Measurements from ENCODE around the gene MYL4.
"Not testable (repeated sequence)": the region's sequence is repeated elsewhere in the genome, so short reads cannot be mapped to it uniquely, and the experiment has no call there.

The MYL4 gene

GRCh38 chr17:47221154-47221553 is 12.0 kb downstream of the MYL4 start:
- TF ChIP-seq CTCF (IDR thresholded peaks at IDR 0.05; ENCODE audit: low read length, missing control alignments), result no peak
- no peak for DNase-seq (ENCODE audit: low read depth)
- H3K4me3 ChIP-seq (replicated peaks; ENCODE audit: low read depth, low read length), result no peak overlapping the region

- TF ChIP-seq CTCF (IDR thresholded peaks at IDR 0.05; ENCODE audit: low read length, missing control alignments), result no peak
- DNase-seq (ENCODE audit: low read depth), result no peak
- H3K4me3 ChIP-seq (replicated peaks; ENCODE audit: low read depth, low read length), result no peak overlapping the region
These were observed 12.9 kb downstream of the MYL4 start for GRCh38 chr17:47222047-47222446.

DNA sequence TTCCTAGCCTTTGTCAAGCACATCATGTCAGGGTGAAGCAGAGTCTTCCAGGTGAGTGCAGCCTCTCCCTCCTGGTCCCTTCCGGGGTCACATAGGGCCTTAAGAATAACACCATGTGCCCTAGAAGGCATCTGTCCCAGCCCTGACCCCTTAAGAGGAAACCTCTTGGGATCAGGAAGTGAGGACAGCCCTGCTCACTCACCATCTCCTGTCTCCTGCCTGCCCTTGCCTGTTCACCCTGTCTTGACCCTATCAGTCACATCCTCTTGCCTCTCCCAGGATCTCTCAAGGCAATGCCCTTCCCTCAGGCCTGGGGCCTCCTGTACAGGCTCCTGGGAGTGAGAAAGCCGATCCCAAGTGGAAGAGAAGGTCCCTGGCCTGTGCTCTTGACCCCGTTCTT is 13.9 kb downstream of the MYL4 start:
- no peak overlapping the region for H3K4me3 ChIP-seq (replicated peaks; ENCODE audit: low read depth, low read length)
- no peak for DNase-seq (ENCODE audit: low read depth)
- TF ChIP-seq CTCF (IDR thresholded peaks at IDR 0.05; ENCODE audit: low read length, missing control alignments), result no peak

- no peak overlapping the region for H3K4me3 ChIP-seq (replicated peaks; ENCODE audit: low read depth, low read length)
- no peak for DNase-seq (ENCODE audit: low read depth)
- no peak for TF ChIP-seq CTCF (IDR thresholded peaks at IDR 0.05; ENCODE audit: low read length, missing control alignments)
These were observed 14.3 kb downstream of the MYL4 start for GRCh38 chr17:47223460-47223859.

DNA sequence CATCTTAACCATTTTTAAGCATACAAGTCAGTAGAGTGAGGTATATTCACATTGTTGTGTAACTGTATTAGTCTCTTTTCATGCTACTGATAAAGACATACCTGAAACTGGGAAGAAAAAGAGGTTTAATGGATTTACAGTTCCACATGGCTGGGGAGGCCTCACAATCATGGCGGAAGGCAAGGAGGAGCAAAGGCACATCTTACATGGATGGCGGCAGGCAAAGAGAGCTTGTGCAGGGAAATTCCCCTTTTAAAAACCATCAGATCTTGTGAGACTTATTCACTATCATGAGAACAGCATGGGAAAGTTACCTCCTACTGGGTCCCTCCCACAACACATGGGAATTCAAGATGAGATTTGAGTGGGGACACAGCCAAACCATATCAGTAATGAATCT is 14.9 kb downstream of the MYL4 start:
- H3K4me3 ChIP-seq (replicated peaks; ENCODE audit: low read depth, low read length); DNase-seq (ENCODE audit: low read depth): not testable (repeated sequence)

DNA sequence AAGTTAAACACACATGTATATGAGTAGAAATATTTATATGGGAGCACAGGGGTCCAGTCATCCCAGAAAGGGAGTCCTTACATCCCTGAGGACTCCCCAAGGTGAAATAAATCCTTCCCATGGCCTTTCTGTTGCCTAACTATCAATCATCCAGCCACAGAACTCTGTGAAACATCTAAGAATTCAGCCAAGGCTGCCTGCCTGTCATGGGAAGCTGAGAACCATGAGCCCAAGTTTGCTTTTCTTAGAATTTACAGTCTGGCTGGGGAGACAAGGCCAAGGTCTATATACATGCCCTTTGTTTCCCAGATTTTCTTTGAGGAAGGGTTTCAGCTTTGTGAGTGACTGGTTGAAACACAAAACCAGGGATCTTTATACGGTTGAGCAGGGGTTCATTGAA is 15.8 kb downstream of the MYL4 start:
- no peak overlapping the region for H3K4me3 ChIP-seq (replicated peaks; ENCODE audit: low read depth, low read length)
- TF ChIP-seq CTCF (IDR thresholded peaks at IDR 0.05; ENCODE audit: low read length, missing control alignments), result no peak
- no peak for DNase-seq (ENCODE audit: low read depth)

DNA sequence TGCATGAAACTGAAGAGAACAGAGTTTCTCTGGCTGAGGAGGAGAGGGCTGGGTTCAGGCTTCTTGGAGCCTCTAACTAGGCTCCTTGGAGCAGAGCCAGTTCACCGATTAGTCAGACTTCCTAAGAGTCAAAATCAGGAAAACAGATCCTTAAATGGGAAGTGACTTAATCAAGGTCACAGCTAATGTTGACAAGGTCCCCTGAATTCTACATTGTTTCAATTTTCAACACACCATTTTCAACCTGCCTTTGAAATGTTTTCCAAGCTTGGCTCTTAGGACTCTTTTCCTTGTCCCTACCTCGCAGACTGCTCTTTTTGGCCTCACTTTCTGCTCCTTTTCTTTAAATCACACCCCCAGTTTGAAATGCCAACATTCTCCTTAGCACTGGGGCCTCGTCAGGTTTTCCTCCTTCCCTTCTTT is 16.3 kb downstream of the MYL4 start:
- no peak for TF ChIP-seq CTCF (IDR thresholded peaks at IDR 0.05; ENCODE audit: low read length, missing control alignments)
- peak; percentile 97 for DNase-seq (ENCODE audit: low read depth)
- H3K4me3 ChIP-seq (replicated peaks; ENCODE audit: low read depth, low read length), result no peak overlapping the region
